GM12873 (cell line): ENCODE results near the gene ATP6AP1.

Experiments used
- CTCF ChIP-seq: IDR thresholded peaks from 2 replicates; pipeline ENCODE4 v1.5.1; 2012; ENCODE audit warnings: low read depth, mild to moderate bottlenecking, moderate library complexity, low read length, control low read depth; ENCODE audit not compliant: insufficient read depth; ENCODE audit errors: missing control alignments

Gene ATP6AP1

GRCh38 chrX:154469114-154469513 is 40.6 kb downstream of the ATP6AP1 start:
- TF ChIP-seq CTCF, result no peak

GRCh38 chrX:154469880-154470279 is 41.4 kb downstream of the ATP6AP1 start:
- TF ChIP-seq CTCF, result no peak

- TF ChIP-seq CTCF, result no peak
These were observed 42.0 kb downstream of the ATP6AP1 start for GRCh38 chrX:154470434-154470833.

GRCh38 chrX:154470914-154471568 is 42.6 kb downstream of the ATP6AP1 start:
- no peak for TF ChIP-seq CTCF

- TF ChIP-seq CTCF, result no peak
These were observed 43.6 kb downstream of the ATP6AP1 start for GRCh38 chrX:154471839-154472684.

GRCh38 chrX:154472685-154473632 is 44.5 kb downstream of the ATP6AP1 start:
- no peak for TF ChIP-seq CTCF
